Neural progenitor cell (in vitro differentiated cells): ENCODE measurements around the gene POR.
"Not testable (repeated sequence)": the region's sequence is repeated elsewhere in the genome, so short reads cannot be mapped to it uniquely, and the experiment has no call there.

Experiments used
- EZH2 ChIP-seq: fragments of 200-600 bp; sonication (generic); IDR thresholded peaks from 2 replicates; pipeline ENCODE4 v1.6.1; 2017; ENCODE audit warnings: antibody characterized with exemption, mild to moderate bottlenecking, moderate library complexity
- EZH2phosphoT487 ChIP-seq: fragments of 200-600 bp; sonication (generic); IDR thresholded peaks from 2 replicates; pipeline ENCODE4 v1.6.1; 2017; ENCODE audit warnings: antibody characterized with exemption
- TF ChIP-seq, protein P1 (sequence below): fragments of 200-600 bp; sonication (generic); IDR thresholded peaks from 2 replicates; pipeline ENCODE4 v1.5.1; 2017; ENCODE audit warnings: antibody characterized with exemption, mild to moderate bottlenecking

- TF ChIP-seq, protein P1, sequence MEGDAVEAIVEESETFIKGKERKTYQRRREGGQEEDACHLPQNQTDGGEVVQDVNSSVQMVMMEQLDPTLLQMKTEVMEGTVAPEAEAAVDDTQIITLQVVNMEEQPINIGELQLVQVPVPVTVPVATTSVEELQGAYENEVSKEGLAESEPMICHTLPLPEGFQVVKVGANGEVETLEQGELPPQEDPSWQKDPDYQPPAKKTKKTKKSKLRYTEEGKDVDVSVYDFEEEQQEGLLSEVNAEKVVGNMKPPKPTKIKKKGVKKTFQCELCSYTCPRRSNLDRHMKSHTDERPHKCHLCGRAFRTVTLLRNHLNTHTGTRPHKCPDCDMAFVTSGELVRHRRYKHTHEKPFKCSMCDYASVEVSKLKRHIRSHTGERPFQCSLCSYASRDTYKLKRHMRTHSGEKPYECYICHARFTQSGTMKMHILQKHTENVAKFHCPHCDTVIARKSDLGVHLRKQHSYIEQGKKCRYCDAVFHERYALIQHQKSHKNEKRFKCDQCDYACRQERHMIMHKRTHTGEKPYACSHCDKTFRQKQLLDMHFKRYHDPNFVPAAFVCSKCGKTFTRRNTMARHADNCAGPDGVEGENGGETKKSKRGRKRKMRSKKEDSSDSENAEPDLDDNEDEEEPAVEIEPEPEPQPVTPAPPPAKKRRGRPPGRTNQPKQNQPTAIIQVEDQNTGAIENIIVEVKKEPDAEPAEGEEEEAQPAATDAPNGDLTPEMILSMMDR: not testable (repeated sequence)
- TF ChIP-seq EZH2, EZH2phosphoT487: not testable (repeated sequence)
Measured at GRCh38 chr7:75911186-75911585, 3.8 kb upstream of the POR start.
